Liver (tissue), 9 donors: ENCODE measurements around the gene VSX2. TPM values are rescaled to one million over a fixed set of nuclear protein-coding genes. Genes with fewer than 3 reads are reported as not detected.

Source experiments
- DNase-seq: peaks from one replicate; pipeline ENCODE4 v3.0.0-alpha.2; 2017; ENCODE audit warnings: low spot score
- H3K27ac ChIP-seq, 2 donors: one replicate each; pipeline ENCODE4 v1.7.0; 2013; ENCODE audit warnings: inconsistent platforms in 2 of 2, low read length in 2 of 2, control low read depth in 1 of 2, low read depth in 1 of 2, mild to moderate bottlenecking in 1 of 2
- H3K27me3 ChIP-seq, 4 donors: one replicate each; pipeline versions ENCODE4 v1.6.1 to v1.7.0; 2013; ENCODE audit warnings: low read length in 3 of 4, inconsistent platforms in 1 of 4, mild to moderate bottlenecking in 1 of 4, moderate library complexity in 1 of 4; ENCODE audit not compliant: control insufficient read depth in 4 of 4, insufficient read depth in 4 of 4
- H3K36me3 ChIP-seq, 4 donors: one replicate each; pipeline versions ENCODE4 v1.6.1 to v1.7.0; 2013; ENCODE audit warnings: low read length in 3 of 4, mild to moderate bottlenecking in 3 of 4, low read depth in 1 of 4, moderate library complexity in 1 of 4; ENCODE audit not compliant: control insufficient read depth in 4 of 4, insufficient read depth in 3 of 4
- H3K4me1 ChIP-seq, 4 donors: one replicate each; pipeline versions ENCODE4 v1.6.1 to v1.7.0; 2013; ENCODE audit warnings: low read length in 3 of 4, mild to moderate bottlenecking in 3 of 4, moderate library complexity in 1 of 4; ENCODE audit not compliant: control insufficient read depth in 4 of 4, insufficient read depth in 4 of 4
- H3K4me3 ChIP-seq, 3 donors: one replicate each; pipeline versions ENCODE4 v1.6.1 to v1.7.0; 2013; ENCODE audit warnings: low read length in 3 of 3, control low read depth in 1 of 3, low read depth in 1 of 3, mild to moderate bottlenecking in 1 of 3
- H3K9ac ChIP-seq, 2 donors: one replicate each; pipeline ENCODE4 v1.7.0; 2013; ENCODE audit warnings: low read length in 2 of 2, mild to moderate bottlenecking in 2 of 2, moderate library complexity in 2 of 2, control low read depth in 1 of 2, low read depth in 1 of 2
- H3K9me3 ChIP-seq, 4 donors: one replicate each; pipeline versions ENCODE4 v1.6.1 to v1.7.0; 2013; ENCODE audit warnings: low read length in 3 of 4; ENCODE audit not compliant: control insufficient read depth in 4 of 4
- ATF3 ChIP-seq: IDR thresholded peaks from 2 replicates; pipeline ENCODE4 v1.6.1; 2016; ENCODE audit warnings: antibody characterized with exemption
- EGR1 ChIP-seq, 2 donors: IDR thresholded peaks; 2 replicates each; pipeline ENCODE4 v1.6.1; 2016 to 2018; ENCODE audit warnings: antibody characterized with exemption in 2 of 2, low read depth in 2 of 2
- FOXA1 ChIP-seq: IDR thresholded peaks from 2 replicates; pipeline ENCODE4 v1.6.1; 2016; ENCODE audit warnings: antibody characterized with exemption
- FOXA2 ChIP-seq: IDR thresholded peaks from 2 replicates; pipeline ENCODE4 v1.6.1; 2016; ENCODE audit warnings: antibody characterized with exemption
- GABPA ChIP-seq, 2 donors: IDR thresholded peaks in 1 of 2; conservative IDR thresholded peaks in 1 of 2; 2 replicates each; pipeline ENCODE4 v1.6.1; 2016; ENCODE audit warnings: antibody characterized with exemption in 2 of 2, mild to moderate bottlenecking in 1 of 2, moderate library complexity in 1 of 2
- HNF4A ChIP-seq, 2 donors: conservative IDR thresholded peaks; 2 replicates each; pipeline ENCODE4 v1.6.1; 2016; ENCODE audit warnings: antibody characterized with exemption in 2 of 2, mild to moderate bottlenecking in 2 of 2
- HNF4G ChIP-seq: IDR thresholded peaks from 2 replicates; pipeline ENCODE4 v1.6.1; 2016; ENCODE audit warnings: antibody characterized with exemption
- MAX ChIP-seq: IDR thresholded peaks from 2 replicates; pipeline ENCODE4 v1.6.1; 2016; ENCODE audit warnings: antibody characterized with exemption
- NR2F2 ChIP-seq: IDR thresholded peaks from 2 replicates; pipeline ENCODE4 v1.6.1; 2016; ENCODE audit warnings: antibody characterized with exemption
- RAD21 ChIP-seq, 2 donors: IDR thresholded peaks; 2 replicates each; pipeline ENCODE4 v1.6.1; 2016; ENCODE audit warnings: antibody characterized with exemption in 2 of 2, mild to moderate bottlenecking in 2 of 2
- REST ChIP-seq: IDR thresholded peaks from 2 replicates; pipeline ENCODE4 v1.6.1; 2016; ENCODE audit warnings: antibody characterized with exemption, mild to moderate bottlenecking
- SP1 ChIP-seq: IDR thresholded peaks from 2 replicates; pipeline ENCODE4 v1.6.1; 2018; ENCODE audit warnings: antibody characterized with exemption, mild to moderate bottlenecking
- TAF1 ChIP-seq: conservative IDR thresholded peaks from 2 replicates; pipeline ENCODE4 v1.6.1; 2016; ENCODE audit warnings: antibody characterized with exemption, mild to moderate bottlenecking
- YY1 ChIP-seq: IDR thresholded peaks from 2 replicates; pipeline ENCODE4 v1.6.1; 2016; ENCODE audit warnings: antibody characterized with exemption, mild to moderate bottlenecking
- WGBS: extraction: QIAGEN DNeasy Blood & Tissue Kit; methylation state at CpG from one replicate; pipeline ENCODE4 v1.1.7; 2013; 5-methylcytosine and 5-hydroxymethylcytosine counted together
- polyA plus RNA-seq, 2 donors: library from polyadenylated mRNA; stranded (reverse) in 1 of 2; unstranded in 1 of 2; fragments of 200-250 nt in 1 of 2; fragments of >200 nt in 1 of 2; fragmentation: Nextera tagmentation in 1 of 2; extraction: Ambion mirVana in 1 of 2; gene quantifications; one replicate each; pipeline versions ENCODE4 v1.2.1 to v1.2.3, GENCODE V29; 2013 to 2015
- total RNA-seq, 2 donors: library from RNA; depleted of rRNA; stranded (reverse); fragments of >200 nt; gene quantifications; one replicate each; pipeline ENCODE4 v1.2.3, GENCODE V29; 2014
- TF ChIP-seq, protein P1 (sequence below): fragments of 150-350 bp; IDR thresholded peaks from 2 replicates; pipeline ENCODE4 v1.5.1; 2017; ENCODE audit warnings: improper control_type of control experiment, low read depth, low read length; ENCODE audit not compliant: missing input control
- donor health status: healthy.
- donor health status: healthy.
- donor health status: healthy.
- donor health status: healthy.
- donor health status: healthy.

VSX2 gene
- total and polyA plus RNA-seq, 4 donors, result not detected

GRCh38 chr14:74231784-74232183 lies 7.5 kb upstream of the VSX2 start:
- Histone ChIP-seq H3K4me3 (no peak overlapping the region), H3K9ac (no peak overlapping the region), H3K36me3 (no peaks in the 10 kb centered on the region), H3K9me3 (peaks cover 3 to 5% (median 4%) of the 10 kb centered on the region in 4 donors), H3K27ac (no peak overlapping the region), H3K27me3 (peaks cover 0 to 4% (median 0%) of the 10 kb centered on the region in 4 donors), H3K4me1 (no peaks in the 10 kb centered on the region)
- DNase-seq, result no peak
- 82% methylated on average over 8 of the region's 8 CpGs for WGBS
- no peak for TF ChIP-seq MAX
- no peak for TF ChIP-seq EGR1 (IDR thresholded peaks at IDR 0.05; ENCODE audit: low read depth in 2 of 2)
- TF ChIP-seq YY1, result no peak
- no peak for TF ChIP-seq FOXA1
- TF ChIP-seq RAD21 (IDR thresholded peaks at IDR 0.05), result no peak
- TF ChIP-seq ATF3, result no peak
- TF ChIP-seq, protein P1, sequence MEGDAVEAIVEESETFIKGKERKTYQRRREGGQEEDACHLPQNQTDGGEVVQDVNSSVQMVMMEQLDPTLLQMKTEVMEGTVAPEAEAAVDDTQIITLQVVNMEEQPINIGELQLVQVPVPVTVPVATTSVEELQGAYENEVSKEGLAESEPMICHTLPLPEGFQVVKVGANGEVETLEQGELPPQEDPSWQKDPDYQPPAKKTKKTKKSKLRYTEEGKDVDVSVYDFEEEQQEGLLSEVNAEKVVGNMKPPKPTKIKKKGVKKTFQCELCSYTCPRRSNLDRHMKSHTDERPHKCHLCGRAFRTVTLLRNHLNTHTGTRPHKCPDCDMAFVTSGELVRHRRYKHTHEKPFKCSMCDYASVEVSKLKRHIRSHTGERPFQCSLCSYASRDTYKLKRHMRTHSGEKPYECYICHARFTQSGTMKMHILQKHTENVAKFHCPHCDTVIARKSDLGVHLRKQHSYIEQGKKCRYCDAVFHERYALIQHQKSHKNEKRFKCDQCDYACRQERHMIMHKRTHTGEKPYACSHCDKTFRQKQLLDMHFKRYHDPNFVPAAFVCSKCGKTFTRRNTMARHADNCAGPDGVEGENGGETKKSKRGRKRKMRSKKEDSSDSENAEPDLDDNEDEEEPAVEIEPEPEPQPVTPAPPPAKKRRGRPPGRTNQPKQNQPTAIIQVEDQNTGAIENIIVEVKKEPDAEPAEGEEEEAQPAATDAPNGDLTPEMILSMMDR, result no peak
- TF ChIP-seq REST, result no peak
- no peak for TF ChIP-seq GABPA (IDR thresholded peaks at IDR 0.05 in 1 of 2, conservative IDR thresholded peaks at IDR 0.05 in 1 of 2)
- no peak for TF ChIP-seq HNF4A (conservative IDR thresholded peaks at IDR 0.05)
- TF ChIP-seq NR2F2, result no peak
- TF ChIP-seq HNF4G, result no peak
- no peak for TF ChIP-seq FOXA2
- no peak for TF ChIP-seq TAF1

DNA sequence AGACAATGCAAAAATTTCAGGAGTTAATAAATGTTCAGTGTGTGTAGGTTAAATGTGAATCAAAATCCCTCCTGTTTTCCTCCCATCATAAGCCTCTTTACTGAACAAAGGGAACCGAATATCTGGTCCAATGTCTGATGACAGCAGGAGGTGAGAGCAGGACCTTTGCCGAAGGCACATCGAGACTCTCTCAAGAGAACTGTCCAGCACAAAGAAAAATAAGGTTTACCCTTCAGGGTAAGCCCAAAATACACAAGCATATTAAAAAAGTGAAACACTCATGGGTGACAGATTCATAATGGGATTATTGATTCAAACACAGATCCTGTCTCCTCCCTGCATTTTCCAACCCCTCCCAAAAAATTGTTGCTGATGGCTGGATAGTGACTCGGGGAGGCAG lies 4.2 kb upstream of the VSX2 start:
- no peak overlapping the region for H3K9ac ChIP-seq
- no peak for DNase-seq
- 74% methylated on average over 4 of the region's 4 CpGs for whole genome bisulfite sequencing
- no peaks in the 10 kb centered on the region for H3K36me3 ChIP-seq
- H3K27ac ChIP-seq, result no peak overlapping the region
- peaks cover 0 to 5% (median 2%) of the 10 kb centered on the region in 4 donors for H3K4me1 ChIP-seq
- peaks cover 0 to 18% (median 4%) of the 10 kb centered on the region in 4 donors for H3K27me3 ChIP-seq
- peaks cover 3 to 5% (median 4%) of the 10 kb centered on the region in 4 donors for H3K9me3 ChIP-seq
- TF ChIP-seq TAF1, result no peak
- TF ChIP-seq, protein P1, result no peak
- TF ChIP-seq EGR1 (IDR thresholded peaks at IDR 0.05; ENCODE audit: low read depth in 2 of 2), result no peak
- TF ChIP-seq SP1, result no peak
- H3K4me3 ChIP-seq, result no peak overlapping the region
